Kidney (tissue), 14 donors: ENCODE data around the gene MCF2L. TPM values are rescaled to one million over a fixed set of nuclear protein-coding genes. Genes with fewer than 3 reads are reported as not detected.

Experiments
- DNase-seq, 5 donors: peaks; one replicate each; pipeline ENCODE4 v3.0.0-alpha.2; 2013 to 2020
- FAIRE-seq: peaks from 2 replicates; lab custom pipeline; 2012; peaks lifted over from hg19 to GRCh38; lab: Jason Lieb, UNC
- H3K27ac ChIP-seq, 2 donors: one replicate each; pipeline ENCODE4 v1.7.0; 2013; ENCODE audit warnings: low read depth in 2 of 2, low read length in 2 of 2, inconsistent platforms in 1 of 2
- H3K27me3 ChIP-seq: one replicate; pipeline ENCODE4 v1.7.1; 2013; ENCODE audit warnings: low read length, inconsistent platforms; ENCODE audit not compliant: control insufficient read depth, insufficient read depth
- H3K36me3 ChIP-seq, 3 donors: one replicate each; pipeline versions ENCODE4 v1.7.0 to v1.7.1; 2013; ENCODE audit warnings: low read length in 3 of 3, control low read depth in 1 of 3, inconsistent platforms in 1 of 3; ENCODE audit not compliant: insufficient read depth in 3 of 3, control insufficient read depth in 2 of 3
- H3K4me1 ChIP-seq, 3 donors: one replicate each; pipeline versions ENCODE4 v1.7.0 to v1.7.1; 2013; ENCODE audit warnings: low read length in 3 of 3, inconsistent platforms in 1 of 3, low read depth in 1 of 3; ENCODE audit not compliant: control insufficient read depth in 2 of 3, insufficient read depth in 2 of 3
- H3K4me3 ChIP-seq, 3 donors: one replicate each; pipeline versions ENCODE4 v1.7.0 to v1.8.1; 2013; ENCODE audit warnings: low read length in 3 of 3, control low read depth in 1 of 3, inconsistent platforms in 1 of 3
- H3K9ac ChIP-seq, 3 donors: one replicate each; pipeline versions ENCODE4 v1.7.0 to v1.7.1; 2013; ENCODE audit warnings: low read length in 3 of 3, control low read depth in 1 of 3, inconsistent platforms in 1 of 3
- H3K9me3 ChIP-seq, 3 donors: one replicate each; pipeline versions ENCODE4 v1.7.0 to v1.7.1; 2013; ENCODE audit warnings: low read length in 3 of 3, control low read depth in 1 of 3, inconsistent platforms in 1 of 3; ENCODE audit not compliant: control insufficient read depth in 2 of 3, insufficient read depth in 1 of 3
- intact Hi-C: fragments of 100-400 bp; cut with DNase I; formaldehyde crosslinking; loops from one replicate; pipeline ENCODE4 v1.11.1; 2022
- polyA plus RNA-seq: library from polyadenylated mRNA; stranded (reverse); fragments of 350-450 nt; fragmentation: Illumina TruSeq; extraction: RNeasy Lipid Tissue Mini Kit (QIAGEN cat#74804); gene quantifications from one replicate; pipeline ENCODE4 v1.2.3, GENCODE V29; 2014; ENCODE audit warnings: low read depth, low replicate concordance; ENCODE audit not compliant: insufficient read depth
- total RNA-seq: library from RNA; stranded (reverse); fragmentation: NEBNext Ultra II Directional; extraction: Animal tissue kit (Norgen Biotek cat#: 25700); gene quantifications from one replicate; pipeline ENCODE4 v1.2.1, GENCODE V29; 2021
- TF ChIP-seq, protein P1 (sequence below): IDR thresholded peaks from 3 replicates; pipeline ENCODE4 v1.5.1; 2012; ENCODE audit warnings: mild to moderate bottlenecking, moderate library complexity, borderline replicate concordance; ENCODE audit not compliant: insufficient read depth; ENCODE audit errors: extremely low read depth
- donor health status: control.
- donor health status: control.
- donor health status: control.
- donor health status: control.
- donor health status: control.
- donor health status: DM: yes; HTN: yes; CAD: no.
- donor health status: Normal renal cell carcinoma (clear cell type).

Gene MCF2L
- total and polyA plus RNA-seq, 2 donors from 2014 or later: 12.1 to 61.9 TPM

DNA sequence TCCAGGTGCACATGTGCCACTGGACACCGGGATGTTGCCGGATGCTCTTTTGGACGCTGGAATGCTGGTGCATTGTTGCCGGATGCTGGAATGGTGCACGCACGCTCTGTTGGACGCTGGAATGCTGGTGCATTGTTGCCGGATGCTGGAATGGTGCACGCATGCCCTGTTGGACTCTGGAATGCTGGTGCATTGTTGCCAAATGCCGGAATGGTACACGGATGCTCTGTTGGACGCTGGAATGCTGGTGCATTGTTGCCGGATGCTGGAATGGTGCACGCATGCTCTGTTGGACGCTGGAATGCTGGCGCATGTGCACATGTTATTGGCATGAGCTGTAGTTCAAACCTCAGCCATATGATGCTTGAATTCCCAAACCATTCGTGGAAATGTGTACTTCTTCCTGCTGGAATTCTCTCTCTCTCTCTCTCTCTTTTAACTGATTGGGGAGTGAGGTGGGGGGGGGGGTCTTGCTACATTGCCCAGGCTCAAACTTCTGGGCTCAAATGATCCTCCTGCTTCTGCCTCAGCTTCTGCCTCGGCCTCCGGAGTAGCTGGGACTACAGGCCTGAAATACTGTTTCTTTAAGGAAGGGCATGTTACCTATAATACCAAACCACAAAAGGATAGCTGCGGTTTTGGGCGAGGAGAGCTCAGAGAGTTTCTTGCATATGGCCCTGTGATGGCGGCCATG lies 1.2 kb upstream of the MCF2L start:
- Histone ChIP-seq H3K27me3 (no peaks in the 10 kb centered on the region), H3K9ac (peak overlapping the region in 1 of 3 donors; percentile 55), H3K9me3 (no peaks in the 10 kb centered on the region), H3K4me3 (peak overlapping the region; percentile 18 to 59 (median 26)), H3K4me1 (peaks cover 0 to 9% (median 0%) of the 10 kb centered on the region in 3 donors), H3K27ac (peak overlapping the region in 1 of 2 donors; percentile 76), H3K36me3 (no peaks in the 10 kb centered on the region)
- peak in 2 of 5 donors; percentile 41 to 46 for DNase-seq
- no peak for FAIRE-seq
- TF ChIP-seq, protein P1, sequence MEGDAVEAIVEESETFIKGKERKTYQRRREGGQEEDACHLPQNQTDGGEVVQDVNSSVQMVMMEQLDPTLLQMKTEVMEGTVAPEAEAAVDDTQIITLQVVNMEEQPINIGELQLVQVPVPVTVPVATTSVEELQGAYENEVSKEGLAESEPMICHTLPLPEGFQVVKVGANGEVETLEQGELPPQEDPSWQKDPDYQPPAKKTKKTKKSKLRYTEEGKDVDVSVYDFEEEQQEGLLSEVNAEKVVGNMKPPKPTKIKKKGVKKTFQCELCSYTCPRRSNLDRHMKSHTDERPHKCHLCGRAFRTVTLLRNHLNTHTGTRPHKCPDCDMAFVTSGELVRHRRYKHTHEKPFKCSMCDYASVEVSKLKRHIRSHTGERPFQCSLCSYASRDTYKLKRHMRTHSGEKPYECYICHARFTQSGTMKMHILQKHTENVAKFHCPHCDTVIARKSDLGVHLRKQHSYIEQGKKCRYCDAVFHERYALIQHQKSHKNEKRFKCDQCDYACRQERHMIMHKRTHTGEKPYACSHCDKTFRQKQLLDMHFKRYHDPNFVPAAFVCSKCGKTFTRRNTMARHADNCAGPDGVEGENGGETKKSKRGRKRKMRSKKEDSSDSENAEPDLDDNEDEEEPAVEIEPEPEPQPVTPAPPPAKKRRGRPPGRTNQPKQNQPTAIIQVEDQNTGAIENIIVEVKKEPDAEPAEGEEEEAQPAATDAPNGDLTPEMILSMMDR: no peak
- intact Hi-C loops: no loop called here

DNA sequence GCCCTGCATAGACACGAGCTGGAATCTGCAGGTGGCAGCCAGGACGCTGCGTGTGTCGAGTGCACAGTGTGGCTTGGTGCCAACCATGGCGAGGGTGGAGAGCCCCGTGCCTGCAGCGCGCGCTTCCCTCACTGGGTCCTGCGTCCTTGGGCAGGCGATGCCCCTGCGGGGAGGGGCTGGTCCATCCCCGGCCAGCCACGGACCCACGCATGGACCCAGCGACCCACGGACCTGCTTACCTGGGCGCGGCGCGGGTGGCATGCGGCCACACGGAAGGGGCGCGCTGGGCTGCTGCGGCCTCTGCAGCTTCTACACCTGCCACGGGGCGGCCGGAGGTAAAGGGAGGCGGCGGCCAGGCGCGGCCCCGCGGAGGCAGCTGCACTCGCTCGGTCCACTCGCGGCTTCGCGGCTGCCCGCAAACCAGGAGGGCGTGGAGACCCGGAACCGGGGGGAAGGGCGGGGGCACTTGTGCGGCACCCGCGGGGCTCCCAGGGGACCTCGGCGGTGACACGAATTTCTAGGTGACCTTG lies 569 bp upstream of the MCF2L start:
- Histone ChIP-seq H3K9me3 (no peaks in the 10 kb centered on the region), H3K4me3 (peak overlapping the region; percentile 37 to 59 (median 41)), H3K9ac (peak overlapping the region in 1 of 3 donors; percentile 55), H3K27ac (peak overlapping the region; percentile 59 to 76), H3K36me3 (no peaks in the 10 kb centered on the region), H3K4me1 (peaks cover 0 to 9% (median 0%) of the 10 kb centered on the region in 3 donors), H3K27me3 (no peaks in the 10 kb centered on the region)
- FAIRE-seq (no peak), DNase-seq (peak in 3 of 5 donors; percentile 50 to 85 (median 68))
- TF ChIP-seq, protein P1: no peak
- intact Hi-C loops: no loop called here

DNA sequence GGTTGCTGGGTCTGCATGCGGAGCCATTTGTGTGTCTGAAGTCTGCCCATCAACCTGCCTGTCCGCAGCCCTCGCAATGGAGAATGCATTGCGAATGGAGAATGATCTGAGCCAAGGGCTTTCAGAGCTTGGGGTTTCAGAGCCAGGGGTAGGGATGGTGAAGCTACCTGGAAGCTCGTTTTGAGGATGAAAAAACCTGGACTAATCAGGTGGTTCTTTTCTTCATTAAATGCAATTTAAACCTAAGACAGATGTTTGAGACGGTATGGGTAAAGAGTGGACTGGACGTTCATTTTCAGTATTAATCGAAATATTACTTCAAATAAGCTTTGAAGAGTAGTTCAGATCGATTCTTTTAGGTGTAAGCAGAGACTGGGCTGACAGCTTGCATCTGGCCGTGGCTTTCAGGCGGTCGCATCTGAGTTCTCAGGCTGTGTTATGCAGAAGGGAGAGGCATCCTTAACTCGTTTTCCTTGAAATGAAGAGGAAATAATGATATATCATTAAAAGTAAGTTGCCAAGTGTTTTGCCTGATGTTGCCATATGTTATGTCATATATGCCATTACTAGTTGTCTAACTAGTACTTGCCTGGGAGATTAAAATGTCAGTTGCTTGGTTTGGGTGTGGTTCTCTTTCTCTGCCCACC lies 801 bp downstream of the MCF2L start:
- Histone ChIP-seq H3K4me1 (peaks cover 0 to 9% (median 0%) of the 10 kb centered on the region in 3 donors), H3K4me3 (peak overlapping the region; percentile 59 to 68 (median 64)), H3K9ac (peak overlapping the region in 2 of 3 donors; percentile 35 to 67), H3K9me3 (no peaks in the 10 kb centered on the region), H3K27me3 (no peaks in the 10 kb centered on the region), H3K27ac (no peak overlapping the region), H3K36me3 (no peaks in the 10 kb centered on the region)
- DNase-seq (peak in 1 of 5 donors; percentile 34), FAIRE-seq (no peak)
- intact Hi-C loops: no loop called here
- TF ChIP-seq, protein P1: no peak
